ENCODE results near the gene EARS2. TPM values are rescaled to one million over a fixed set of nuclear protein-coding genes. Genes with fewer than 3 reads are reported as not detected.

EARS2 gene
- total and polyA plus RNA-seq, 9 of the 15 experiments (the other 6 are each of a cell fraction or from before 2014, with no cell fraction given): 17.6 to 58.6 (median 36.3) TPM

GRCh38 chr16:23508589-23509440, 48.3 kb downstream of the EARS2 start:
- BruUV-seq (replicated peaks): TSS peak; percentile 56
- peak in 2 of 4 experiments; percentile 28 to 60 for DNase-seq (ENCODE audit: extremely low read depth in 1 of 4, low spot score in 3 of 4)
- peak overlapping the region; percentile 83 for H3K27ac ChIP-seq (ENCODE audit: extremely low read depth, low read depth, low read length)
- H3K9me3 ChIP-seq (replicated peaks; ENCODE audit: control insufficient read depth, insufficient read depth, low read depth, low read length): no peaks in the 10 kb centered on the region
- H2AFZ ChIP-seq (ENCODE audit: low read depth, low read length): no peak overlapping the region
- in situ Hi-C loops (cut with MboI): no loop called here
- intact Hi-C loops (cut with micrococcal nuclease): loop anchor here (2.0 to 5.0 kb wide), 2 partner anchors 48 to 72 kb away; partner anchors contain the start of genes EARS2 and UBFD1
- POLR2A ChIA-PET: interaction anchor here (0.7 to 2.6 kb wide), 5 partner anchors 9 to 50 kb away, joined by 3 to 11 read pairs (median 5); no protein-coding TSS in a partner anchor
- peak overlapping the region; percentile 73 to 92 for H3K9ac ChIP-seq (ENCODE audit: insufficient read depth in 1 of 2, low read depth in 2 of 2, low read length in 2 of 2)
- peaks cover 18% of the 10 kb centered on the region for H3K9me1 ChIP-seq (ENCODE audit: control insufficient read depth, insufficient read depth, low read length)
- no peaks in the 10 kb centered on the region for H3K27me3 ChIP-seq (ENCODE audit: control insufficient read depth in 2 of 2, insufficient read depth in 2 of 2, low read length in 2 of 2)
- peaks cover 65% of the 10 kb centered on the region for H3K79me2 ChIP-seq (ENCODE audit: control insufficient read depth, insufficient read depth, low read length)
- CTCF ChIA-PET (ENCODE audit: low intra/inter-chr PET ratio): no interaction called here
- H4K20me1 ChIP-seq (replicated peaks; ENCODE audit: control insufficient read depth, insufficient read depth, low read length): peaks cover 30% of the 10 kb centered on the region
- H3K36me3 ChIP-seq (ENCODE audit: control insufficient read depth, insufficient read depth, low read length): peaks cover 21% of the 10 kb centered on the region; the same call in 2 of the 3 replicates
- FAIRE-seq: peak; percentile 65
- peak; percentile 13 for ATAC-seq
- 17% methylated on average over 28 of the region's 28 CpGs for WGBS (ENCODE audit: insufficient coverage, low coverage, missing lambda C conversion rate)
- H3K4me2 ChIP-seq (ENCODE audit: insufficient read depth, low read length): peak overlapping the region; percentile 88
- peak overlapping the region; percentile 62 for H3K4me3 ChIP-seq
- H3K4me1 ChIP-seq (replicated peaks in 1 of 2; ENCODE audit: control insufficient read depth in 2 of 2, insufficient read depth in 2 of 2, low read length in 2 of 2): peaks cover 49 to 51% of the 10 kb centered on the region in 2 experiments; a peak in 4 of 5 replicates
- TF ChIP-seq, protein P1, sequence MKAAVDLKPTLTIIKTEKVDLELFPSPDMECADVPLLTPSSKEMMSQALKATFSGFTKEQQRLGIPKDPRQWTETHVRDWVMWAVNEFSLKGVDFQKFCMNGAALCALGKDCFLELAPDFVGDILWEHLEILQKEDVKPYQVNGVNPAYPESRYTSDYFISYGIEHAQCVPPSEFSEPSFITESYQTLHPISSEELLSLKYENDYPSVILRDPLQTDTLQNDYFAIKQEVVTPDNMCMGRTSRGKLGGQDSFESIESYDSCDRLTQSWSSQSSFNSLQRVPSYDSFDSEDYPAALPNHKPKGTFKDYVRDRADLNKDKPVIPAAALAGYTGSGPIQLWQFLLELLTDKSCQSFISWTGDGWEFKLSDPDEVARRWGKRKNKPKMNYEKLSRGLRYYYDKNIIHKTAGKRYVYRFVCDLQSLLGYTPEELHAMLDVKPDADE (conservative IDR thresholded peaks at IDR 0.05; ENCODE audit: control insufficient read depth, low read depth, low read length): no peak
- TF ChIP-seq TEAD1 (CRISPR knock-in tag; IDR thresholded peaks at IDR 0.05) (0 out of 4 replicates have a peak, but pooled peaks of 1 of the 2 experiments have one; percentile 38), ZNF263 (CRISPR knock-in tag; IDR thresholded peaks at IDR 0.05; ENCODE audit: borderline replicate concordance) (no peak), MYC (IDR thresholded peaks at IDR 0.05; ENCODE audit: low read depth, low read length) (no peak), MYC (CRISPR knock-in tag; IDR thresholded peaks at IDR 0.05; ENCODE audit: borderline replicate concordance, low read depth) (no peak), FOXK2 (conservative IDR thresholded peaks at IDR 0.05 in 1 of 2, IDR thresholded peaks at IDR 0.05 in 1 of 2; ENCODE audit: low read depth in 2 of 2) (0 out of 4 replicates have a peak, but pooled peaks of 1 of the 2 experiments have one; percentile 25), ZNF76 (CRISPR knock-in tag; IDR thresholded peaks at IDR 0.05; ENCODE audit: borderline replicate concordance) (no peak), ZNF354B (CRISPR knock-in tag; IDR thresholded peaks at IDR 0.05) (no peak)
- TF ChIP-seq, protein P2, sequence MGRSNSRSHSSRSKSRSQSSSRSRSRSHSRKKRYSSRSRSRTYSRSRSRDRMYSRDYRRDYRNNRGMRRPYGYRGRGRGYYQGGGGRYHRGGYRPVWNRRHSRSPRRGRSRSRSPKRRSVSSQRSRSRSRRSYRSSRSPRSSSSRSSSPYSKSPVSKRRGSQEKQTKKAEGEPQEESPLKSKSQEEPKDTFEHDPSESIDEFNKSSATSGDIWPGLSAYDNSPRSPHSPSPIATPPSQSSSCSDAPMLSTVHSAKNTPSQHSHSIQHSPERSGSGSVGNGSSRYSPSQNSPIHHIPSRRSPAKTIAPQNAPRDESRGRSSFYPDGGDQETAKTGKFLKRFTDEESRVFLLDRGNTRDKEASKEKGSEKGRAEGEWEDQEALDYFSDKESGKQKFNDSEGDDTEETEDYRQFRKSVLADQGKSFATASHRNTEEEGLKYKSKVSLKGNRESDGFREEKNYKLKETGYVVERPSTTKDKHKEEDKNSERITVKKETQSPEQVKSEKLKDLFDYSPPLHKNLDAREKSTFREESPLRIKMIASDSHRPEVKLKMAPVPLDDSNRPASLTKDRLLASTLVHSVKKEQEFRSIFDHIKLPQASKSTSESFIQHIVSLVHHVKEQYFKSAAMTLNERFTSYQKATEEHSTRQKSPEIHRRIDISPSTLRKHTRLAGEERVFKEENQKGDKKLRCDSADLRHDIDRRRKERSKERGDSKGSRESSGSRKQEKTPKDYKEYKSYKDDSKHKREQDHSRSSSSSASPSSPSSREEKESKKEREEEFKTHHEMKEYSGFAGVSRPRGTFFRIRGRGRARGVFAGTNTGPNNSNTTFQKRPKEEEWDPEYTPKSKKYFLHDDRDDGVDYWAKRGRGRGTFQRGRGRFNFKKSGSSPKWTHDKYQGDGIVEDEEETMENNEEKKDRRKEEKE (IDR thresholded peaks at IDR 0.05; ENCODE audit: borderline replicate concordance in 1 of 2, control insufficient read depth in 1 of 2, low read depth in 2 of 2, low read length in 1 of 2): no peak
